HCT116 (cell line): ENCODE data around the gene COTL1.

Source experiments
- ATF3 ChIP-seq: IDR thresholded peaks from 2 replicates; pipeline ENCODE4 v1.6.1; 2012
- CBX3 ChIP-seq: IDR thresholded peaks from 2 replicates; pipeline ENCODE4 v1.6.1; 2012; ENCODE audit warnings: low read depth
- CEBPB ChIP-seq: IDR thresholded peaks from 2 replicates; pipeline ENCODE4 v1.6.1; 2012; ENCODE audit warnings: low read depth
- CTCF ChIP-seq, 3 experiments: fragments of 200-600 bp in 1 of 3; sonication (generic) in 1 of 3; IDR thresholded peaks in 2 of 3; conservative IDR thresholded peaks in 1 of 3; 2 replicates each; pipeline ENCODE4 v1.5.1; 2012 to 2017; ENCODE audit warnings: low read depth in 2 of 3, low read length in 2 of 3, antibody characterized with exemption in 1 of 3, borderline replicate concordance in 1 of 3, control low read depth in 1 of 3, mild to moderate bottlenecking in 1 of 3, mixed read lengths in 1 of 3, mixed run types in 1 of 3, moderate library complexity in 1 of 3; ENCODE audit not compliant: insufficient read depth in 1 of 3
- EGR1 ChIP-seq: IDR thresholded peaks from 2 replicates; pipeline ENCODE4 v1.6.1; 2012; ENCODE audit warnings: low read depth
- EZH2 ChIP-seq: fragments of 200-600 bp; sonication (generic); IDR thresholded peaks from 2 replicates; pipeline ENCODE4 v1.6.1; 2017; ENCODE audit warnings: antibody characterized with exemption, mixed run types
- POLR2A ChIP-seq: IDR thresholded peaks from 2 replicates; pipeline ENCODE4 v1.7.0; 2011; ENCODE audit warnings: borderline replicate concordance; ENCODE audit not compliant: insufficient read depth, insufficient read length; ENCODE audit errors: extremely low read depth
- POLR2AphosphoS5 ChIP-seq: IDR thresholded peaks from 2 replicates; pipeline ENCODE4 v1.6.1; 2011; ENCODE audit warnings: mild to moderate bottlenecking, low read depth, low read length, moderate library complexity
- REST ChIP-seq: IDR thresholded peaks from 2 replicates; pipeline ENCODE4 v1.6.1; 2012; ENCODE audit warnings: low read depth
- SIN3A ChIP-seq: IDR thresholded peaks from 2 replicates; pipeline ENCODE4 v1.6.1; 2012; ENCODE audit warnings: low read depth
- SRF ChIP-seq: IDR thresholded peaks from 2 replicates; pipeline ENCODE4 v1.6.1; 2012; ENCODE audit warnings: low read depth
- ZFX ChIP-seq: fragments of 450-650 bp; IDR thresholded peaks from 2 replicates; pipeline ENCODE4 v1.6.1; 2017

GRCh38 chr16:84577034-84577803, 40.7 kb downstream of the COTL1 start:
- TF ChIP-seq CTCF (IDR thresholded peaks at IDR 0.05 in 2 of 3, conservative IDR thresholded peaks at IDR 0.05 in 1 of 3; ENCODE audit: borderline replicate concordance in 1 of 3, insufficient read depth in 1 of 3, low read depth in 2 of 3, low read length in 2 of 3) (no peak), REST (no peak), POLR2AphosphoS5 (no peak), CBX3 (no peak), SRF (no peak), EZH2 (no peak), CEBPB (no peak), POLR2A (no peak), ATF3 (no peak), ZFX (no peak), EGR1 (no peak), SIN3A (no peak)
